ENCODE results near the gene CDCA7. TPM values are rescaled to one million over a fixed set of nuclear protein-coding genes. Genes with fewer than 3 reads are reported as not detected.

The CDCA7 gene
- total and polyA plus RNA-seq, 4 donors: 0.69 to 17.7 (median 1.9) TPM

DNA sequence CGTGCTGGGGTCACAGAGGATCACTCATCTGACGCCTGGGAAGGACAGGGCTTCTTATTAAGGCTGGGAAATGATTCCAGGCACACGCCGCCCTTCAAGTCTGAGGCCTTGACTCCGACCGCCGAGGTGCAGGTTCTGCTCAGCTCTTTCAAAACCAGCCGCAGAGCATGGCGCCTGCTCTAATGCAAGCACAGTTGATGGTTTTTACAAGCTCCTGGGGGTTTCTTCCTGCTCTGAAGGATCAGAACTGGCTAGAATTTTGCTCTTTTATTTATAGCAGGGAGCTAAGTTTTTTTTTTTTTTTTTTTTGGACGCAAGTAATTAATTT, 32.0 kb downstream of the CDCA7 start:
- no peaks in the 10 kb centered on the region for H3K36me3 ChIP-seq (ENCODE audit: control insufficient read depth in 4 of 4, insufficient read depth in 4 of 4, low read length in 4 of 4)
- H3K4me3 ChIP-seq: no peak overlapping the region
- H3K27ac ChIP-seq (ENCODE audit: low read depth in 1 of 2, low read length in 1 of 2): no peak overlapping the region
- DNase-seq (no peak), ATAC-seq (ENCODE audit: insufficient read depth, low FRiP score) (no peak)
- TF ChIP-seq, protein P1, sequence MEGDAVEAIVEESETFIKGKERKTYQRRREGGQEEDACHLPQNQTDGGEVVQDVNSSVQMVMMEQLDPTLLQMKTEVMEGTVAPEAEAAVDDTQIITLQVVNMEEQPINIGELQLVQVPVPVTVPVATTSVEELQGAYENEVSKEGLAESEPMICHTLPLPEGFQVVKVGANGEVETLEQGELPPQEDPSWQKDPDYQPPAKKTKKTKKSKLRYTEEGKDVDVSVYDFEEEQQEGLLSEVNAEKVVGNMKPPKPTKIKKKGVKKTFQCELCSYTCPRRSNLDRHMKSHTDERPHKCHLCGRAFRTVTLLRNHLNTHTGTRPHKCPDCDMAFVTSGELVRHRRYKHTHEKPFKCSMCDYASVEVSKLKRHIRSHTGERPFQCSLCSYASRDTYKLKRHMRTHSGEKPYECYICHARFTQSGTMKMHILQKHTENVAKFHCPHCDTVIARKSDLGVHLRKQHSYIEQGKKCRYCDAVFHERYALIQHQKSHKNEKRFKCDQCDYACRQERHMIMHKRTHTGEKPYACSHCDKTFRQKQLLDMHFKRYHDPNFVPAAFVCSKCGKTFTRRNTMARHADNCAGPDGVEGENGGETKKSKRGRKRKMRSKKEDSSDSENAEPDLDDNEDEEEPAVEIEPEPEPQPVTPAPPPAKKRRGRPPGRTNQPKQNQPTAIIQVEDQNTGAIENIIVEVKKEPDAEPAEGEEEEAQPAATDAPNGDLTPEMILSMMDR (IDR thresholded peaks at IDR 0.05; ENCODE audit: control extremely low read depth, extremely low read depth): no peak
- H3K9me3 ChIP-seq (ENCODE audit: control insufficient read depth in 4 of 4, insufficient read depth in 3 of 4, low read length in 3 of 4): peaks cover 0 to 4% (median 0%) of the 10 kb centered on the region in 4 donors
- H3K9ac ChIP-seq (ENCODE audit: insufficient read depth in 1 of 2, low read length in 2 of 2): no peak overlapping the region
- no peaks in the 10 kb centered on the region for H3K27me3 ChIP-seq (ENCODE audit: control insufficient read depth in 3 of 3, insufficient read depth in 3 of 3, low read length in 2 of 3)
- WGBS, 2 donors: 92 to 93% methylated on average over 10 of the region's 10 CpGs
- H3K4me1 ChIP-seq (ENCODE audit: control insufficient read depth in 5 of 5, insufficient read depth in 5 of 5, low read length in 5 of 5): peaks cover 0 to 3% (median 0%) of the 10 kb centered on the region in 5 donors

DNA sequence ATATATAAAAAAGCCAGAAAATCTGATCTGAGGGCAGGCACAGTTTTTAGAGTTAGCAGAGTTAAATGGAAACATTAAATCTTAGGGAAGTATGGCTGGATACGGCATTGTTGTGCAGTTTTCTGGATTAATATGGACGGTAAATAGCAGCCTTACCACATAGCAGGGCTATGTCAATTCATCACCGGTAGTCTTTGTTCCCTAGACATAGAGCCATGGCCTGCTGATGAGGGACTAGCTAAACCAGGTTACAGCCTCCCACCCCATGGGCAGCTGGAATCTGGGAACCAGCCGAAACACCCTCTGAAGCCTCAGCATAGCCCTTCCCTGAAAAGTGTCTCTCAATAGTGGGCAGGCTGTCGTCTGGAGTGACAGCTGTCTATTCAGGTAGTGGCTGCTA, 32.4 kb downstream of the CDCA7 start:
- H3K36me3 ChIP-seq (ENCODE audit: control insufficient read depth in 4 of 4, insufficient read depth in 4 of 4, low read length in 4 of 4): no peaks in the 10 kb centered on the region
- 87 to 90% methylated on average over 5 of the region's 5 CpGs for WGBS, 2 donors
- H3K27ac ChIP-seq (ENCODE audit: low read depth in 1 of 2, low read length in 1 of 2): no peak overlapping the region
- ATAC-seq (ENCODE audit: insufficient read depth, low FRiP score) (no peak), DNase-seq (no peak)
- H3K4me1 ChIP-seq (ENCODE audit: control insufficient read depth in 5 of 5, insufficient read depth in 5 of 5, low read length in 5 of 5): peaks cover 0 to 3% (median 0%) of the 10 kb centered on the region in 5 donors
- TF ChIP-seq, protein P1 (IDR thresholded peaks at IDR 0.05; ENCODE audit: control extremely low read depth, extremely low read depth): no peak
- H3K4me3 ChIP-seq: no peak overlapping the region
- peaks cover 0 to 4% (median 0%) of the 10 kb centered on the region in 4 donors for H3K9me3 ChIP-seq (ENCODE audit: control insufficient read depth in 4 of 4, insufficient read depth in 3 of 4, low read length in 3 of 4)
- H3K27me3 ChIP-seq (ENCODE audit: control insufficient read depth in 3 of 3, insufficient read depth in 3 of 3, low read length in 2 of 3): no peaks in the 10 kb centered on the region
- H3K9ac ChIP-seq (ENCODE audit: insufficient read depth in 1 of 2, low read length in 2 of 2): no peak overlapping the region

DNA sequence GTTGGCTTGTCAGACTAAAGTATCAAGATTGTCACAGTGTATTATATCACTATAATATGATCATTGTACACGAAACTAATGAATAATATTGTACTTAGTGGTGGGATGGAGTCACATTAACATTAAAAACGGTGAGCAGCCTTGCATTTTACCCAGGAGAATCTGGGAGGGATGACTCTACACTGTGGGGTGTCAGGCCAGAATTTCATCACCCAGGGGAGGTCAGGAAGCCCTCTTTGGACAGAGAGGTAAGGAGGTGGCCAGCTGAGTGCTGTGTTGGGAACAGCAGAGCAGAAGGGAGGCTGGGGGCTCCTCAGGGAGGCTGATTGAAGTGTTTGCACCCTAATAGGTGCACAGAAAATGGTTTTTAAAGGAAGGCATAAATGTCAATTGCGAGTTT, 33.0 kb downstream of the CDCA7 start:
- H3K27me3 ChIP-seq (ENCODE audit: control insufficient read depth in 3 of 3, insufficient read depth in 3 of 3, low read length in 2 of 3): peaks cover 0 to 5% (median 0%) of the 10 kb centered on the region in 3 donors
- TF ChIP-seq, protein P1 (IDR thresholded peaks at IDR 0.05; ENCODE audit: control extremely low read depth, extremely low read depth): no peak
- no peak overlapping the region for H3K9ac ChIP-seq (ENCODE audit: insufficient read depth in 1 of 2, low read length in 2 of 2)
- 83 to 85% methylated on average over 3 of the region's 3 CpGs for WGBS, 2 donors
- H3K4me1 ChIP-seq (ENCODE audit: control insufficient read depth in 5 of 5, insufficient read depth in 5 of 5, low read length in 5 of 5): peaks cover 0 to 3% (median 0%) of the 10 kb centered on the region in 5 donors
- no peak overlapping the region for H3K4me3 ChIP-seq
- ATAC-seq (ENCODE audit: insufficient read depth, low FRiP score) (no peak), DNase-seq (no peak)
- H3K9me3 ChIP-seq (ENCODE audit: control insufficient read depth in 4 of 4, insufficient read depth in 3 of 4, low read length in 3 of 4): peaks cover 0 to 4% (median 0%) of the 10 kb centered on the region in 4 donors
- no peak overlapping the region for H3K27ac ChIP-seq (ENCODE audit: low read depth in 1 of 2, low read length in 1 of 2)
- H3K36me3 ChIP-seq (ENCODE audit: control insufficient read depth in 4 of 4, insufficient read depth in 4 of 4, low read length in 4 of 4): no peaks in the 10 kb centered on the region

DNA sequence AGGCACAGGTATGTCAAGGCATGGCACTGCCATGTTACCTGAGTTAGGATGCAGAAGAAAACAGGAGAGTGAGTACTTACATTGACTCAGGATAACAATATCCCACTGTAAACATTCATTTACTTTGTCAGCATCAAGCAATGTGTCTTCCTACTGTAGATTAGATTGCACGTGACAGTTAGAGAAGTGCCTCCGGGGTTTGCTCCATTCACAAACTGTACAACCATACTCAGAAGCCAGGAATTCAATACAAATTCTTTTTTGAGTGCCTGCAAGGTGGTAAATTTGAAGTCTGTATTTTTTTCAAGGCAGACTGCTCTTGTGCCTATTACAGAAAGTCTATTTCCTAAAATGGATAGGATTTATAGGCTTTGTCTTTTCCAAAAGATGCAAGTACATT, 34.1 kb downstream of the CDCA7 start:
- H3K36me3 ChIP-seq (ENCODE audit: control insufficient read depth in 4 of 4, insufficient read depth in 4 of 4, low read length in 4 of 4): no peaks in the 10 kb centered on the region
- WGBS, 2 donors: 71 to 81% methylated on average over 2 of the region's 2 CpGs
- no peak overlapping the region for H3K9ac ChIP-seq (ENCODE audit: insufficient read depth in 1 of 2, low read length in 2 of 2)
- no peak overlapping the region for H3K27ac ChIP-seq (ENCODE audit: low read depth in 1 of 2, low read length in 1 of 2)
- TF ChIP-seq, protein P1 (IDR thresholded peaks at IDR 0.05; ENCODE audit: control extremely low read depth, extremely low read depth): no peak
- no peak overlapping the region for H3K4me3 ChIP-seq
- peaks cover 0 to 3% (median 0%) of the 10 kb centered on the region in 5 donors for H3K4me1 ChIP-seq (ENCODE audit: control insufficient read depth in 5 of 5, insufficient read depth in 5 of 5, low read length in 5 of 5)
- DNase-seq: no peak
- peaks cover 0 to 4% (median 0%) of the 10 kb centered on the region in 4 donors for H3K9me3 ChIP-seq (ENCODE audit: control insufficient read depth in 4 of 4, insufficient read depth in 3 of 4, low read length in 3 of 4)
- ATAC-seq (ENCODE audit: insufficient read depth, low FRiP score): no peak
- H3K27me3 ChIP-seq (ENCODE audit: control insufficient read depth in 3 of 3, insufficient read depth in 3 of 3, low read length in 2 of 3): peaks cover 0 to 5% (median 0%) of the 10 kb centered on the region in 3 donors
